GM18951 (cell line): ENCODE results near the gene UHRF1.
"Not testable (repeated sequence)": the region's sequence is repeated elsewhere in the genome, so short reads cannot be mapped to it uniquely, and the experiment has no call there.

Experiments used
- POLR2A ChIP-seq: IDR thresholded peaks from 4 replicates; pipeline ENCODE4 v1.6.1; 2011; ENCODE audit warnings: mild to moderate bottlenecking; ENCODE audit not compliant: insufficient read length, insufficient read depth; ENCODE audit errors: extremely low read depth
- in situ Hi-C: fragments of 300-500 bp; cut with MboI; formaldehyde crosslinking; loops from one replicate; pipeline ENCODE4 v1.12.0; 2022; ENCODE audit warnings: low sequenced_read_pairs, mixed read lengths, inconsistent platforms; ENCODE audit not compliant: unreplicated experiment

Gene UHRF1

DNA sequence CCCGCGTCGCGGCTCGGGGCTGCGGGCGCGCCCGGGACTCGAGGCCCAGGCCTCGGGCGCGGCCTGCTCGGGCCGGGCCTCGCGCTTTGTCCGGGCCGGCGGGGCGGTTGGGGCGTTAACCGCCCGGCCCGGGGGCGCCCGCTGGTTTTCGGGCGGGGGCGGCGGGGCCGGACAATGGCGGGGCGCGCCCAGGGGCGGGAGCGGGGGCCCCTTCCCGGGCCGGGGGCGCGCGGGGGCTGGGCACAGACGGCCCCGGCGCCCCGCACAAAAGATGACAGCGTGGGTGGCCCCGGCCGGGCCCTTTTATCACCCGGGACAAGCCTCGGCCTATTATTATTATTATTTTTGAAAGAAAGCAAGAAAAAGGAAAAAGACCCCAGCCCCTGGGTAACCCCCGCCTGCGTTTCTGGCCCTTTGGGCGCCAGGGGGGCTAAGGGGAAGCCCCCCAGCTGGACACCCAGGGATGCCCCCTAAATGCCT is 60.0 kb downstream of the UHRF1 start:
- in situ Hi-C loops = no loop called here
- TF ChIP-seq POLR2A = no peak

DNA sequence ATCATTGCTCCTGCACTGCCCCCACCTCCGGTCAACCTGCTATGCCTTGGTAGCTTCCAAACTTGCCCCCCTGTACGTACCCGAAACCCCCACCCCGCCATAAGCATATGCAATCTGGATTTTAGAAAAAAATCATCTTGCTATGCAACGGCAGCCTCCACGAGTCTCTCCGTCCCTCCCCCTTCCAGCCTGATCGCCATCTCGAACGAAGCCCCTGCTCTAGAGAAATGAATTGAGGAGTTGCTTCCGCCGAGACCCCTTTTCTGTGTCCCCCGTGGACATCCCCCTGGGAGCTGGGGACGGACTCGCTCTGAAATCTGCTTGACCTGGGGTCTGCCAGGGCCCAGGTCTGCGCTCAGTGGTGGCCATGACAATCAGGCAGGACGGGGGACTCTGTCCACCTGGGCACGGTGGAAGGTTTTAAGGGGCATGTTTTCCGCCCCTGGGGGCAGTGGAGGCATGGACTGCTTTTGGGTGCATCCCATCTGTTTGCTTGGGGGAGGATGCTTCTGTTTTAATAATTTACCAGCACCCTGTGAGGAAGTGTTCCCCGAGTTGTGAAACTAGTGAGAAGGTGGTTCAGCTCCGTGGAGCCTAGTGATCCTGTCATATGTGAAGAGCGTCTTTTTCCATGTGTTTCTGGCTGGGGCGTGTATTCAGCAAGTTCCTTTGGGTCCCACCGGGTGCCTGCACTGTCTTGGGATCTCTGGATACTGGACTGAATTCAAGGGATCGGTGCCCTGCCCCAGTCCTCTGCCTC is 60.7 kb downstream of the UHRF1 start:
- in situ Hi-C loops = no loop called here
- no peak for TF ChIP-seq POLR2A

DNA sequence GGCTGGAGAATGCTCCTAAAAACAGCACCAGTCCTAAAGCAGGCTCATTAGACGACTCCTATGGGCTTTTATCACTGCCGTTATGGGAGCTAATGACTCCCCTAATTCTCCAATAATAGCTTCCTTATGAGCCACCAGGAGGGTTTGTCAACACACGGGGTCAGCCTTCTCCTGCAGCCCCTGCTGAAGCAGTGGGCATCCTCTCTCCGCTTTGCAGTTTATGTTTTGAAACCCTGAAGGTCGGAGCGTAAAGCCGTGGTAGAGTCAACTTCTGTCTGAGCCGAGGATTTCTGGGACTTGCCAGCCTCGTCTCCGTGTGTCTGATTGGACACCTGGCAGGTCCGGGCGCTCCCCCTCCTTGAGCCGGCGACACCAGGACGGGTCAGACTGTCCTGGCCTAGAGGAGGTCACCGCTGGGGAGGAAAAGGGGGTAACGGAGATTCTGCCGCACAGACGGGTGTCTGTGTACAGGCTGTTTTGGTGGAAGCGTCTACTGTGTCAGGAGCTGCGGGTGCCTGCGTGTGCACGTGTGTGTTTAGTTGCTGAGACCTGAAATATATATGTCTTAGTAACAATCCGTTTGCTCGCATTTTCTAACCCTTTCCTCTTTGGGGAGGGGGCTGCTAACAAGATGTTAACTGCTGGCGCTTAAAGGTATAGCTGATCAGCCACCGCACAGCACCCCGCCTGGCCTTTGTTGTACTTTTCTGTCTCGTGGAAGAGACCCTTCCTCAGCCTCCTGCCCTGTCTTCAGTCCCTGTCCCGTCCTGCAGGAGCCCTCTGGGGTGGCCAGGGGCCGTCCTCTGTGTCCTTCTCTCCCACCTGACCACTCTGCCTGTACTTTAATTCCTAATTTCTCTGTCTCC is 61.5 kb downstream of the UHRF1 start:
- no peak for TF ChIP-seq POLR2A
- in situ Hi-C loops = no loop called here

DNA sequence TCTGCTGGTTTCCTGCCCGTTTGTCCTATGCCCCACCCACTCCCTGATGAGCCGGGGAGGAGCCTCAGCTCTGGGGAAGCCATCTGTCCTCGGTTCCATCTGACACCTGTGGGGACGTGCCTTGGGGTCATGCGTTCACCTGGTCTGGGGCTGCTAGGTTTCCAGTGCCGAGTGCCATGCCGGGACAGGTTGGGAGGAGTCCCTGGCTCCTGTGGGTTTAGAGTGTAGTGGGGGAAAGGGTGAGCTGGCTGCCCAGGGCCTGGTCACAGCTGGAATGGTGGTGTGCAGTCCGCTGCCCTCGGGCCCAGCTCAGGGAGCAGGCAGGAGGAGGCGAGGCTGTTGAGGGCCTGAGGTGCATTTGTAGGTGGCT is 62.1 kb downstream of the UHRF1 start:
- TF ChIP-seq POLR2A = no peak

DNA sequence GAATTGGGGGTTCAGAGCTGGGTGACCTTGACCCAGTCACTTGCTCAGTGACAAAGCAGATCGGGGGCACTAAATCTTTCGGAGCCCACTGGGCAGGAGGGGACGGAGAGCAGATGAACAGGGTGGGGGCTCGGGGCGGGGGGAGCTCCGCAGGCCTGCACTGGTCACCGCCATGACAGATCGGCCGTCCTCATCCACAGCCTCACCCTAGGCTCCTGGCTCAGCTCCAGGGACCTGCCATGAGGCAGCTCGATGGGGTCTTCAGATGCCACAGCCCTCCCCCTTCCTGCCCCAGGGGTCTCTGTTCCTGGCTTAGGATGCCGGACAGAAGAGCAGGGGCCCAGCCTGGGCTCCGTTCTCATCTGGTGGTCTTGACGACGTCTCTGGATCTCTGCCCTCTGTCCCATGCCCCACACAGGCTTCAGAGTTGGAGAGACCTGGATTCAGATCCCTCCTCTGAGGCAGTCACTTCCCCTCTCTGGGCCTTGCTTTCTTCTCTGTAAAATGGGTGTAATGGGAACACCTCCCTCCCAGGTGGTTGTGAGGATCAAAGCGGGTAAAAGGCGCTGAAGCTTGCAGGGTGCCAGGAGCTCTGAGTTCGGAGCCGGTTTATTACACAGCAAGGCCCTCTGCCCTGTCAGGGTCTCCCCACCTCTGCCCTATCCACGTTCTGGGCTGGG is 62.7 kb downstream of the UHRF1 start:
- in situ Hi-C loops = no loop called here
- TF ChIP-seq POLR2A = no peak

More for the DNA sequence above, 62.1 kb downstream of the UHRF1 start:
- in situ Hi-C loops = no loop called here

DNA sequence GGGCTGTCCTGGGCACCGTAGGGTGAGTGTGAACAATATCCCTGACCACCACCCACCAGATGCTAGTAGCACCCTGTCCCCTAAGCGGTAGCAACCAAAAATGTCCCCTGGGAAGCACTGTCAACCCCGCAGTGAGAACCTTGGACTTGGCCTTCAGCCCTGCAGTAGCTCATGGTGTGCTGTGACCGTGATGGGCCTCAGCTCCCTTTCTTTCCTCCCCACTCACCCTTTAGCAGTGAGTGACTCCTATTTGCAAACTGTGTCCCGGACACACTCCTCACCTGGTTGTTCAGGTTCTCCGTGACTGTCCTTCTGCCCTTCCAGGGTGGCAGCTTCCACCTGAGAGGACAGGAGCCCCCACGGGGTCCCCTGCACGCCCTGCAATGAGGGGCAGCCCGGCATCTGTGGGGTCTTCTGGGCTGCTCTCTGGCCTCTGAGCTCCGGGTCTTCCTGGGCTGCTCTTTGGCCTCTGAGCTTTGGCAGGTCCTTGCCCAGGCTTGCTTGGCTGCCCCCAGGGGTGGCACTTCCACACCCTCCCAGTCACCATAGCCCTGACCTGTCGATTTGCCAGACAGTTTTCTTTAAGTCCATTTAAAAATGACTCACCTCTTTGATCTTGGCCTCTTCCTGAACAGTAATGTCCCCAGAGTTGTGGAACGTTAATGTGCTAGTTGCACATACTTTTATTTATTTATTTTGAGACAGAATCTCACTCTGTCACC is 63.4 kb downstream of the UHRF1 start:
- in situ Hi-C loops = no loop called here

DNA sequence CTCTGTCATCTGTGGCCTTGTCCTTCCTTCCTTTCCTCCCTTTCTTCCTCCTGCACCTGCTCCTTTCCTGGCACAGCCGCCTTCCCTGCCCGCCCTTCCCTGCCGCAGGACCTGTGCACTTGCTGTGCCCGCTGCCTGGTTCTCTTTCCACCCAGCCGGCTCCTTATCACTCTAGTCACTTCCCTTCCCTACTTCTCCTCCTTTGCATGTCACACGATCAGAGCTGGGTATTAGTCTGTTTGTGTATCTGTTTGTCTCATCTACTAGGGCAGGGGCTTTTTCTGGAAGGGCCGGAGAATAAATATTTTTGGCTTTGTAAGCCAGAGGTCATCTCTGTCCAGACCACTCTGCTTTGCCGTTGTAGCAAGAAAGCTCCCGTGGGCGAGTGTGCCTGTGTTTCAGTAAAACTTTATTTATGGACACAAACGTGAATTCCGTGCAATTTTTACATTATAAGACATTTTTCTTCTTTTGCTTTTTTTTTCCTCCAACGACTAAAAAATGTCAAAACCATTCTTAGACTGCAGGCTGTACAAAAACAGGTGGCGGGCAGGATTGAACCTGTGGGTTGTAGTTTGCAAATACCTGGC is 65.7 kb downstream of the UHRF1 start:
- no peak for TF ChIP-seq POLR2A
- in situ Hi-C loops = no loop called here

More for the DNA sequence above, 63.4 kb downstream of the UHRF1 start:
- TF ChIP-seq POLR2A = no peak

DNA sequence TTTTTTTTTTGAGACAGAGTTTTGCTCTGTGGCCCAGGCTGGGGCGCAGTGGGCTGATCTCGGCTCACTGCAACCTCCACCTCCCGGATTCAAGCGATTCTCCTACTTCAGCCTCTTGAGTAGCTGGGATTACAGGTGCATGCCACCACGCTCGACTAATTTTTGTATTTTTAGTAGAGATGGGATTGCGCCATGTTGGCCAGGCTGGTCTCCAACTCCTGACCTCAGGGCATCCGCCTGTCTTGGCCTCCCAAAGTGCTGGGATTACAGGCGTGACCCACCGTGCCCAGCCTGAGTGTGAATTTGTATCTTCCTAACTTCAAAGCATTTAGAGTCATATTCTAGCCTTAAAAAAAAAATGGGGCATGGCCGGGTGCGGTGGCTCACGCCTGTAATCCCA is 66.3 kb downstream of the UHRF1 start:
- in situ Hi-C loops = not testable (repeated sequence)

DNA sequence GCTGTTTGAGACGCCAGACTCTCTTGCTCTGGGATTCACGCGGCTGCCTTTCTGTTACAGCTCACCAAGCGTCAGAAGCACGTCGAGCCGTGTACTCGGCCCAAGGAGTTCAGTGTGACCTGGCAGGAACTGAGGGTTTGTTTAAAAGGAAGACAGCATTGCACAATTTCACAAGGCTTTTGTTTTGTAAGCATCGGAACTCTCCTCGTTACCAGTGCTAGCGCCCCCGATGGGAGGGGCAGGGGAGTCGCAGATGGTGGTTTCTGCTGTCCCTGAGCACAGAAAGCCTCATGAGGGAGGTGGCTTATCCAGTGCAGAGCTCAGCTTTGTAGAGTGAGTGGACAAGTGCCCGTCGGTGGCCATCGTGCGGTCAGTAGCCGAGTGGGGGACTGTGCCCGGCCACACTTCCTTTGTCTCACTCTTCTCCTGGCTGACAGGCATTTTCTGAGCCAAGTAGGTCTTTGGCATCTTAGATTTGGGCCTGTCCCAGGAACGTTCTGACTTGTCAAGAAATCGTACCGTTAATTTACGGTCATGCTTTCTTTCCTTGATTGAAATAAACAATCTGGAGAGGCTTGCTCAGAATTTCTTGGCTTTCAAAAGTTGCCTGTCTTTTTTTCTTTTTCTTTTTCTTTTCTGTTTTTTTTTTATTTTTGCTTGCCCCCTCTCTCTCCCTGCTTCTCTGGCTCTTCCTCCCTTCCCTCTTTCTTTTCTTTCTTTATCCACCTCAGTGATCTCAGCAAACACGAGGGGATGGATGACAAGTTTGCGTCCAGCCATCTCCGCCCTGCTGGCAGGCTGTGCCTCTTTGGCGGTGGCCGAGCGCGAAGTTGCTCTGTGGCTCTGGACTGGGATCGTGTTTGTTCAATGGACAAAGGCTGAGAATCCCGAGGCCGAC is 67.3 kb downstream of the UHRF1 start:
- in situ Hi-C loops = no loop called here
- no peak for TF ChIP-seq POLR2A

DNA sequence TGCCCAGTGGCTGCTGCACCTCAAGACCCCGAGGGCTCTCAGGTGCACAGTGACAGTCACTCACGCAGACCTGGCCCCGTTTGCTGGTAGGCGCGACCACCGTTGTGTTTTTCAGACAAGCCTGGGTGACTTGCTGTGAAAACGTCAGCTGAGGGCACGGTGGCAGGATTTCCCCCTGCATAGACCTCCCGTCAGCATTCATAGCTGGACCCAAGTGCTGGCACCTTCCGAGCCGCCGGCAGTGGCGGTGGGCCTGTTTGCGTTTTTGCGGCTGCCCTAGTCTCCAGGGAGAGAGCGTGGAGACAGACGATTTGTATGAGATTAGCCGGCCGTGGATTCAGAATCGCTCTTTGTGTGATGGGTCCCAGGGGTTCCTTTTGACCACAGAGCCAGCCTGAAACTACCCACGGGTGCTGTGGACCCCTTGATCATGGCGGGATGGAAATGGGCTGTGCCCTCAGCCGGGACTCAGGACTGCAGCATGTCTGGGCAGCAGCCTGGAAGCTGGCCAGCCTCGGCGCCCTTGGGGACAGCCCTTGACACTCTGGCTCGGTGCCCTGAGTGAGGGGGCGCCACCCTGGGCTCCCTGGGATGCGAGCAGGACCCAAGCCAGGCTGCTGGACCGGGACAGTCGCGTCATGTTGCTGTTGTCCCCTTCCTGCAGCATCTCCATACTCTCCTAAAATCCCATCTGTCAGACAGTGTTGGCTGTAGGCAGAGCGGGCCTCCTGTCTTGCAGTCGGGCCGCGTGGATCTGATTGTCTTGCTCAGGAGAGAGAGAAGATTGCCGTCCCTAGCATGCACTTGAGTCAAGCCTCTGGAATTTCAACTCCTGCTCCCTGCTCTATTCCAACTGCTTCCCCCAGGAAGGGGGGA is 68.2 kb downstream of the UHRF1 start:
- in situ Hi-C loops = no loop called here
- TF ChIP-seq POLR2A = no peak
